Esophagus mucosa (tissue), 1 donor: ENCODE results near the gene ST6GALNAC6. TPM values are rescaled to one million over a fixed set of nuclear protein-coding genes. Genes with fewer than 3 reads are reported as not detected.

Experiments
- ATAC-seq: fragments of 200-7000 bp; cut with Tn5 transposase; one replicate; pipeline ENCODE4 v1.9.1; 2020
- total RNA-seq: library from RNA; stranded (reverse); gene quantifications from one replicate; pipeline ENCODE4 v1.2.4, GENCODE V29; 2023
- donor health status: DM: yes; HTN: yes; CAD: no.

Gene ST6GALNAC6
- total RNA-seq, 1 donor from 2014 or later, result 13.0 TPM

- no peak for ATAC-seq
Observed at GRCh38 chr9:127931092-127931881, 31.9 kb upstream of the ST6GALNAC6 start.

- ATAC-seq, result peak; percentile 33
Observed at GRCh38 chr9:127930231-127931091, 31.1 kb upstream of the ST6GALNAC6 start, which contains the start of gene PIP5KL1. TSS of gene PIP5KL1 (minus strand) at chr9:127930777. CDS start at chr9:127930752, 25 bp downstream.

GRCh38 chr9:127929625-127929979 is 30.2 kb upstream of the ST6GALNAC6 start:
- ATAC-seq, result no peak

- ATAC-seq, result no peak
Observed at GRCh38 chr9:127928676-127929624, 29.5 kb upstream of the ST6GALNAC6 start.

GRCh38 chr9:127927988-127928675 is 28.7 kb upstream of the ST6GALNAC6 start:
- ATAC-seq, result peak; percentile 51

GRCh38 chr9:127927201-127927987 is 28.0 kb upstream of the ST6GALNAC6 start:
- peak; percentile 77 for ATAC-seq

GRCh38 chr9:127926906-127927200 is 27.4 kb upstream of the ST6GALNAC6 start:
- peak; percentile 1 for ATAC-seq

- ATAC-seq, result no peak
Observed at GRCh38 chr9:127925959-127926905, 26.8 kb upstream of the ST6GALNAC6 start.

- ATAC-seq, result no peak
Observed at GRCh38 chr9:127924736-127925444, 25.5 kb upstream of the ST6GALNAC6 start.

- ATAC-seq, result no peak
Observed at GRCh38 chr9:127923771-127924170, 24.4 kb upstream of the ST6GALNAC6 start.

GRCh38 chr9:127923046-127923445 is 23.6 kb upstream of the ST6GALNAC6 start:
- no peak for ATAC-seq

GRCh38 chr9:127921557-127922120 is 22.2 kb upstream of the ST6GALNAC6 start:
- ATAC-seq, result peak; percentile 30

GRCh38 chr9:127920794-127921193 is 21.4 kb upstream of the ST6GALNAC6 start:
- no peak for ATAC-seq

GRCh38 chr9:127919253-127919815 is 19.9 kb upstream of the ST6GALNAC6 start:
- ATAC-seq, result peak; percentile 84

- no peak for ATAC-seq
Observed at GRCh38 chr9:127918183-127919107, 19.0 kb upstream of the ST6GALNAC6 start.

GRCh38 chr9:127917603-127918002 is 18.2 kb upstream of the ST6GALNAC6 start:
- ATAC-seq, result no peak
